ENCODE results near the gene CD300LF.

GRCh38 chr17:74682471-74683190 is 30.1 kb downstream of the CD300LF start:
- TF ChIP-seq CTCF (IDR thresholded peaks at IDR 0.05; ENCODE audit: insufficient read depth, low read length, poor library complexity, severe bottlenecking) (no peak), EZH2phosphoT487 (conservative IDR thresholded peaks at IDR 0.05; ENCODE audit: low read length) (no peak)

All from SU-DHL-6 (cell line).